Mesendoderm (in vitro differentiated cells): ENCODE results near the gene RAD50.

Experiments
- DNase-seq: peaks from one replicate; pipeline ENCODE4 v3.0.0; 2013
- H2AK5ac ChIP-seq: 2 replicates; pipeline ENCODE4 v1.6.1; 2013; ENCODE audit warnings: low read length, inconsistent platforms
- H2BK120ac ChIP-seq: 2 replicates; pipeline ENCODE4 v1.6.1; 2013; ENCODE audit warnings: low read depth, mild to moderate bottlenecking, low read length, moderate library complexity, mixed read lengths
- H2BK15ac ChIP-seq: replicated peaks from 2 replicates; pipeline ENCODE4 v1.6.1; 2013; ENCODE audit warnings: low read depth, mild to moderate bottlenecking, moderate library complexity
- H2BK5ac ChIP-seq: 2 replicates; pipeline ENCODE4 v1.6.1; 2013; ENCODE audit warnings: low read length, inconsistent platforms
- H3K18ac ChIP-seq: 2 replicates; pipeline ENCODE4 v1.6.1; 2013; ENCODE audit warnings: mild to moderate bottlenecking, low read length, mixed read lengths
- H3K23ac ChIP-seq: one replicate; pipeline ENCODE4 v1.6.1; 2013; ENCODE audit warnings: low read length
- H3K27ac ChIP-seq: 2 replicates; pipeline ENCODE4 v1.5.1; 2013; ENCODE audit warnings: low read depth, mild to moderate bottlenecking, inconsistent platforms, low read length, moderate library complexity
- H3K27me3 ChIP-seq: 2 replicates; pipeline ENCODE4 v1.6.1; 2013; ENCODE audit warnings: low read length, control low read depth, mild to moderate bottlenecking, inconsistent platforms; ENCODE audit not compliant: insufficient read depth, poor library complexity
- H3K36me3 ChIP-seq: 2 replicates; pipeline ENCODE4 v1.6.1; 2013; ENCODE audit warnings: low read length, inconsistent platforms; ENCODE audit not compliant: control insufficient read depth, insufficient read depth
- H3K4ac ChIP-seq: one replicate; pipeline ENCODE4 v1.6.1; 2013; ENCODE audit warnings: low read depth, mild to moderate bottlenecking, low read length, moderate library complexity
- H3K4me1 ChIP-seq: 2 replicates; pipeline ENCODE4 v1.6.1; 2013; ENCODE audit warnings: low read depth, low read length, inconsistent platforms; ENCODE audit not compliant: control insufficient read depth
- H3K4me2 ChIP-seq: 2 replicates; pipeline ENCODE4 v1.6.1; 2013; ENCODE audit warnings: low read length
- H3K4me3 ChIP-seq: 2 replicates; pipeline ENCODE4 v1.5.1; 2013; ENCODE audit warnings: mild to moderate bottlenecking, low read length
- H3K56ac ChIP-seq: one replicate; pipeline ENCODE4 v1.6.1; 2013; ENCODE audit warnings: low read length
- H3K79me1 ChIP-seq: 2 replicates; pipeline ENCODE4 v1.6.1; 2013; ENCODE audit warnings: low read length, inconsistent platforms
- H3K79me2 ChIP-seq: 2 replicates; pipeline ENCODE4 v1.6.1; 2013; ENCODE audit warnings: mild to moderate bottlenecking, low read length; ENCODE audit not compliant: control insufficient read depth, insufficient read depth
- H3K9ac ChIP-seq: 2 replicates; pipeline ENCODE4 v1.6.1; 2013; ENCODE audit warnings: low read length, inconsistent platforms
- H4K5ac ChIP-seq: one replicate; pipeline ENCODE4 v1.6.1; 2013; ENCODE audit warnings: low read length
- H4K8ac ChIP-seq: one replicate; pipeline ENCODE4 v1.6.1; 2013; ENCODE audit warnings: low read depth, mild to moderate bottlenecking, control low read depth, low read length, moderate library complexity
- WGBS: extraction: QIAGEN DNeasy Blood & Tissue Kit; methylation state at CpG from one replicate; pipeline ENCODE4 v1.1.7; 2013; ENCODE audit warnings: low lambda C conversion rate, missing lambda C conversion rate; ENCODE audit not compliant: insufficient coverage; ENCODE audit errors: extremely low coverage; 5-methylcytosine and 5-hydroxymethylcytosine counted together

Gene RAD50

DNA sequence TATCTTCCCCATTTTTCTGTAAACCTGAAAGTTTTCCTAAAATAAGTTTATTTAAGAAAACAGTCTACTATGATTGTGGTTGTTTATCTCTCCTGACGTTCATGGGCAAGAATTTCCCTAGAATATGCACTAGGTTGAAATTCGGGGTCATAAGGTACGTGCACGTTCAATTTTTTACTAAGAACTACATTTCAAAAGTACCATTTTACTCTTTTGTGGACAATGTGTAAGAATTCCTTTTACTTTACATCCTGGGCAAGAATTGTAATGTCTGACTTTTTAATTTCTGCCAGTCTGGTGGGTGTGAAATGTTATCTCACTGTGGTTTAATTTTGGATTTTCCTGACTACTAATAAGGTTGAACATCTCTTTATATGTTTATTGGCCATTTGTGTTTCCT lies 25.8 kb upstream of the RAD50 start:
- Histone ChIP-seq H4K8ac (no peak overlapping the region), H3K79me2 (no peaks in the 10 kb centered on the region), H3K36me3 (no peaks in the 10 kb centered on the region), H3K4ac (no peak overlapping the region), H3K4me1 (no peaks in the 10 kb centered on the region), H3K9ac (no peak overlapping the region), H2AK5ac (no peak overlapping the region), H2BK15ac (no peak overlapping the region), H3K56ac (no peak overlapping the region), H2BK120ac (no peak overlapping the region), H3K27ac (no peak overlapping the region), H3K4me2 (no peak overlapping the region), H3K23ac (no peak overlapping the region), H3K27me3 (no peaks in the 10 kb centered on the region), H3K79me1 (no peaks in the 10 kb centered on the region), H4K5ac (no peak overlapping the region), H3K4me3 (no peak overlapping the region), H3K18ac (no peak overlapping the region), H2BK5ac (no peak overlapping the region)
- DNase-seq, result no peak
- WGBS, result no CpG with 5 or more reads among the region's 4 CpGs

DNA sequence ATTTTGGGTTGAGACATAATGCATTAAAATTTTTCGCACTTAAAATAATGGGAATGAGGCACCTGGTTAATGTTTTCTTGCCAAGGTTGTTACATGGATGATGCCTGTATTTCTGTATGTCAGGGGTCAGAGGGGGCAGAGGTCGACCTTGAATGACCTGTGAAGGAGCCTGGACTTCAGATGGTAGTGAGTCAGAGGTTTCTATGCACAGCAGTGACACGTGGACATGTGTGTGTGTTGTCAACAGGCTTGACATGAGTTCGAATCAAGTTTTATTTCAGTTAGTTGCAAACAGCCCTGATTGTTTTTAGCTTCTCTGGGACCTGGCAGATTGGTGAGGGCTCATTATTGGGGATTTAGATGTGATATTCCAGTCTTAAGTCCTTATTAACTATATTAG lies 17.1 kb upstream of the RAD50 start:
- no peak overlapping the region for H3K56ac ChIP-seq
- no peak overlapping the region for H3K4me3 ChIP-seq
- H3K27me3 ChIP-seq, result no peaks in the 10 kb centered on the region
- H4K8ac ChIP-seq, result no peak overlapping the region
- no peak overlapping the region for H2BK120ac ChIP-seq
- no peak overlapping the region for H3K4ac ChIP-seq
- no peak overlapping the region for H3K27ac ChIP-seq
- H2BK5ac ChIP-seq, result no peak overlapping the region
- H3K4me1 ChIP-seq, result no peaks in the 10 kb centered on the region
- no peak overlapping the region for H2BK15ac ChIP-seq
- no peak overlapping the region for H3K23ac ChIP-seq
- no peak overlapping the region for H3K9ac ChIP-seq
- DNase-seq, result no peak
- WGBS, result 100% methylated on average over 1 of the region's 4 CpGs
- no peak overlapping the region for H3K4me2 ChIP-seq
- H3K18ac ChIP-seq, result no peak overlapping the region
- H4K5ac ChIP-seq, result no peak overlapping the region
- no peak overlapping the region for H2AK5ac ChIP-seq
- no peaks in the 10 kb centered on the region for H3K36me3 ChIP-seq
- H3K79me1 ChIP-seq, result no peaks in the 10 kb centered on the region
- H3K79me2 ChIP-seq, result no peaks in the 10 kb centered on the region

DNA sequence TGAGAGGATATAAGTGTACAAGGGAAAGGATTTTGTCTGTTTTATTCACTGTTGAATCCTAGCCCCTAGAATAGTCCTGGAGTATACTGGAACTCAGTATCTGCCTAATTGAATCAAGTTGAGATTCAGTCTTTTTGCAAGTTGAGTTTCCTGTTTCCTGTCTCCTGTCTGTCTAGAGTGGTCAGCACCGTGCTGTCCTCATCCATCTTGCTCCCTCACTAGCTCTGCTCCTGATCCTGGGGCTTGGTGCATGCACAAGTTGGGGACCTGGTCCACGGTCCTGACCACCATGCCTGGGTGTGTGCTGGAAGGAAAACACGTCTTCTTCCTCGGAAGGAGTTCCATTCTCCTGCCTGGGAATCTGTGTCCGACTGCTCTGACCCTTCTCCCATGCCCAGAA lies 16.6 kb upstream of the RAD50 start:
- Histone ChIP-seq H4K8ac (no peak overlapping the region), H3K27ac (no peak overlapping the region), H3K79me2 (no peaks in the 10 kb centered on the region), H3K27me3 (no peaks in the 10 kb centered on the region), H4K5ac (no peak overlapping the region), H3K79me1 (no peaks in the 10 kb centered on the region), H3K23ac (no peak overlapping the region), H3K4me3 (no peak overlapping the region), H3K56ac (no peak overlapping the region), H3K36me3 (no peaks in the 10 kb centered on the region), H3K4ac (no peak overlapping the region), H3K18ac (no peak overlapping the region), H3K9ac (no peak overlapping the region), H2AK5ac (no peak overlapping the region), H2BK120ac (no peak overlapping the region), H3K4me2 (no peak overlapping the region), H2BK5ac (no peak overlapping the region), H2BK15ac (no peak overlapping the region), H3K4me1 (no peaks in the 10 kb centered on the region)
- no CpG with 5 or more reads among the region's 5 CpGs for WGBS
- no peak for DNase-seq

DNA sequence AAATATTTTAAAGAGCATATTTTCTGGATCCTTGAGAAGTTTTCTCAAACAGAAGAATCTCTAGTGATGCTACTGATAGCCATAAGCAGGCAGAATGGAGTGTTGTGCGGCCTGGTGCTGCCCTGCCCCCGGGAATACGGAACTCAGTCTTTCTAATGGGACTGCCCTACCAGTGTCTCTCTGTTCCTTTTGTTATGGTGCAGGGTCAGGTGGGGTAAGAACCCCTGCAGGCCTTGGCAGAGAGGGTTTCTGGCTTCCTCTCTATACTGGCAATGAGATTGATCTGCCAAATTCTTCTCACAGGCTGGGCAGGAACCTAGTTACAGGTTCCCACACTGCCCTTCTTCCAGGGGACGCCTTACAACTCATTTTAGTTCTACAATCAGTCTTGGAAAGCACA lies 16.0 kb upstream of the RAD50 start:
- H3K36me3 ChIP-seq, result no peaks in the 10 kb centered on the region

DNA sequence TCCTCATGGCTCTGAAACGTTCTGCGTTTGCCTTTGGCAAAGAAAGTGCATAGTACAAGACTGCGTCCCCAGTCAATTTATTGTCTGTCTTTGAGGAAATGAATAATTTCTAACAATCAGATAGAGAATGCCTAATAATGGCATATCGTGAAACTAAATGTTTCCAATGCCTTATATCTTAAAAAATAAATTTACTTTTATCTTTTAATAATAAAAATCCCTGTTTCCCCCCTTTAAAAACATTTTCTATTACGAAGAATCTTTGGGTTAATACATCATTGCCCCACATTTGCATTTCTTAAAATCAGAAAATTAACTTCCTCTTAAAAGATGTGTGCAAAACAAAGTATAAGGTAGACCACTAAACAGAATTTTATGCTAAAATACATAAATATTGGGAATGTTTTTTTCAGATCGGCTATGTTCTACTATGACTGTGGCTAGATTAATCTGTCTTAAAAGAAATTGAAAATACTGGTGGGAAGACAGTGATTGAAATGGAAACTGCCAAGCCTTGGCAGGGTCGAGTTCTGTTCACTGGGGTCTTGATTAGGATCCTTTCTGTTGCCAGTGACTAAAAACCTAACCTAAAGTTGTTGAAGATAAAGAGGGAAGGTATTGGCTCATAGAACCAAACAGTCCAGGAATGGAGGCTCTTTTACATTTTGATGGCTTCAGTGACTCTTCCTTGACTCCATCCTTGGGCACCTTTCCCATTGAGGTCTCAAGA lies 13.1 kb upstream of the RAD50 start, which contains the start of gene IL5:
Gene IL5 (minus strand): TSS at position 51 of the 730 bp plus-strand sequence. CDS start 44 bp downstream, at position 7.
- no peak for DNase-seq
- Histone ChIP-seq H3K36me3 (no peaks in the 10 kb centered on the region), H3K4me3 (no peak within 1 kb of the TSS), H3K4me1 (no peaks in the 10 kb centered on the region), H3K9ac (no peak within 1 kb of the TSS), H2BK5ac (no peak within 1 kb of the TSS), H3K79me1 (no peaks in the 10 kb centered on the region), H3K4ac (no peak within 1 kb of the TSS), H3K79me2 (no peaks in the 10 kb centered on the region), H3K27me3 (no peaks in the 10 kb centered on the region), H3K23ac (no peak within 1 kb of the TSS), H3K27ac (no peak within 1 kb of the TSS), H3K4me2 (no peak within 1 kb of the TSS), H2BK15ac (no peak within 1 kb of the TSS), H2AK5ac (no peak within 1 kb of the TSS), H3K56ac (no peak within 1 kb of the TSS), H3K18ac (no peak within 1 kb of the TSS), H2BK120ac (no peak within 1 kb of the TSS), H4K8ac (no peak within 1 kb of the TSS), H4K5ac (no peak within 1 kb of the TSS)
- WGBS, result 100% methylated on average over 2 of the region's 7 CpGs

More for the DNA sequence above, 16.0 kb upstream of the RAD50 start:
- Histone ChIP-seq H3K18ac (no peak overlapping the region), H4K5ac (no peak overlapping the region), H2BK120ac (no peak overlapping the region), H2BK15ac (no peak overlapping the region), H3K9ac (no peak overlapping the region), H3K4me3 (no peak overlapping the region), H3K4me1 (no peaks in the 10 kb centered on the region), H3K79me1 (no peaks in the 10 kb centered on the region), H3K4me2 (no peak overlapping the region), H3K23ac (no peak overlapping the region), H3K27ac (no peak overlapping the region), H3K79me2 (no peaks in the 10 kb centered on the region), H4K8ac (no peak overlapping the region), H3K27me3 (no peaks in the 10 kb centered on the region), H2BK5ac (no peak overlapping the region), H2AK5ac (no peak overlapping the region), H3K4ac (no peak overlapping the region), H3K56ac (no peak overlapping the region)
- WGBS, result no CpG with 5 or more reads among the region's 4 CpGs
- no peak for DNase-seq

DNA sequence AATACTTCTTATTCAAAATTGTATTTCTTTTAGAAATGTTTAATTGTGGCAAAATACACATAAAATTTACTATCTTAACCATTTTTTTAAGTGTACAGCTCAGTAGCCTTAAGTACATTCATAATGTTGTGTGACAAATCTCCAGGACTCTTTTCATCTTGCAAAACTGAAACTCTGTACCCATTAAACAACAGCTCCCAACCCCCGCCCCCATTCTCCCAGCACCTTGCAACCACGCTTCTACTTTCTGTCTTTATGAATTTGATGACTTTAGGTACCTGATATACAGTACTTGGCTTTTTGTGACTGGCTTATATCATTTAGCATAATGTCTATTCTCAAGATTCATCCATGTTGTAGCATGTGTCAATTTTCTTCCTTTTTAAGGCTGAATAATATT lies 10.7 kb upstream of the RAD50 start:
- Histone ChIP-seq H3K79me2 (no peaks in the 10 kb centered on the region), H3K9ac (no peak overlapping the region), H4K5ac (no peak overlapping the region), H3K4me3 (no peak overlapping the region), H3K79me1 (no peaks in the 10 kb centered on the region), H2AK5ac (no peak overlapping the region), H3K27me3 (no peaks in the 10 kb centered on the region), H3K4me1 (no peaks in the 10 kb centered on the region), H3K36me3 (no peaks in the 10 kb centered on the region), H2BK15ac (no peak overlapping the region), H4K8ac (no peak overlapping the region), H3K4me2 (no peak overlapping the region), H3K27ac (no peak overlapping the region), H3K4ac (no peak overlapping the region), H3K23ac (no peak overlapping the region), H3K18ac (no peak overlapping the region), H2BK120ac (no peak overlapping the region), H3K56ac (no peak overlapping the region), H2BK5ac (no peak overlapping the region)
- no CpG with 5 or more reads among the region's 2 CpGs for WGBS
- DNase-seq, result no peak
